Hematopoietic multipotent progenitor cell treated with erythropoietin and hydrocortisone succinate and interleukin-3 and kit ligand, for 8 days (in vitro differentiated cells): Measurements from ENCODE around the gene HES1.

Experiments
- DNase-seq: peaks from one replicate; pipeline ENCODE4 v3.0.0-alpha.2; 2015

HES1 gene

GRCh38 chr3:194174980-194175379 lies 39.0 kb downstream of the HES1 start:
- no peak for DNase-seq

GRCh38 chr3:194176274-194176991 lies 40.5 kb downstream of the HES1 start:
- DNase-seq: no peak

DNA sequence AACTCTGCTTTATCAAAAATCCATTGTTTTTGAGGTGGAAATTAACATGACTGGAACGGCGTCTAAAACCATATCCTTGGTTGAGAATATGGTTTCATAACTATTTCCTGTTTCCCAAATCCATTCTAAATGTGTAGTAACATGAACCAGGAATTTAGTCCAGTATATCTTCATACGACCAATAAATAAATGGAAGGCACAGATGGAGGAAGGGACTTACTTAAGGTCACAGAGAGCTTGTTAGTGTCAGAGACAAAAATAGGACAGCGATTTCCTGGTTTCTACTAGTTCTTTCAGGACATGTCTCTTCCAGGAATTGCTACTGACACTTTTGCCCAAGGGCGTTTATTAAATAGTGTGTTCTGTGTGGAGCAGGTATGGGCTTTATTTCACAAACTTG lies 41.2 kb downstream of the HES1 start:
- DNase-seq: no peak

- no peak for DNase-seq
These were observed 42.2 kb downstream of the HES1 start for GRCh38 chr3:194178128-194178527.

- no peak for DNase-seq
These were observed 42.7 kb downstream of the HES1 start for GRCh38 chr3:194178669-194179068.

- DNase-seq: no peak
These were observed 44.6 kb downstream of the HES1 start for GRCh38 chr3:194180570-194180969.

- no peak for DNase-seq
These were observed 45.9 kb downstream of the HES1 start for GRCh38 chr3:194181612-194182529.

- DNase-seq: no peak
These were observed 47.3 kb downstream of the HES1 start for GRCh38 chr3:194183271-194183670.

- DNase-seq: no peak
These were observed 48.4 kb downstream of the HES1 start for GRCh38 chr3:194184265-194184751.

DNA sequence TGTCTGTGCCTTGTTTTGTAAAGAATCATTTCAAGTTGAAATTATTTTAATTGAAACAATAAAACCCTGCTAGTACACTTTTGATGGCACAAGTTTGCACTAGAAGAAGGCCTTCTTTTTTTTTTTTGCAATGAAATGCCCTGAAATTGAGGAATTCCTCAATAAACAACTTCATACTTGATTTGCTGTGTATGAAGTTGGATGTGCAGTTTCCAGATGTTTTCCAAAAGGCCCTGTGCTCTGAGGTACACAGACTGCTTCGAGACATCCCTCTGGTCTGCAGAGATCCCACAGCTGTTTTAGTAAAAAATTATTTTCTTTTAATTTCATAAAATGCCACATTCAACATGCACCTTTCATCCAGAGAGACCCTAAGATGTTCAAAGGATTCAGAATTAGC lies 48.9 kb downstream of the HES1 start:
- no peak for DNase-seq

- no peak for DNase-seq
These were observed 49.3 kb downstream of the HES1 start for GRCh38 chr3:194185221-194185620.

GRCh38 chr3:194187233-194187944 lies 51.4 kb downstream of the HES1 start:
- peak; percentile 84 for DNase-seq
